ENCODE data around the gene TGFB1. TPM values are rescaled to one million over a fixed set of nuclear protein-coding genes. Genes with fewer than 3 reads are reported as not detected.
A peak's percentile ranks its signal among the peaks of the same experiment; 100 is the strongest.

The TGFB1 gene
- total RNA-seq, 1 donor from 2014 or later, result 195 TPM

- DNase-seq (ENCODE audit: low spot score), result no peak
- no peak for TF ChIP-seq CTCF (IDR thresholded peaks at IDR 0.05)
- peaks cover 43% of the 10 kb centered on the region for H3K4me1 Mint-ChIP-seq (ENCODE audit: low read depth)
- H3K36me3 Mint-ChIP-seq (ENCODE audit: low read depth), result peaks cover 49% of the 10 kb centered on the region
- H3K4me3 Mint-ChIP-seq (ENCODE audit: unreplicated experiment), result no peak overlapping the region
- no peaks in the 10 kb centered on the region for H3K9me3 Mint-ChIP-seq (ENCODE audit: low read depth)
- peak overlapping the region; percentile 99 for H3K27ac Mint-ChIP-seq (ENCODE audit: unreplicated experiment)
- no peaks in the 10 kb centered on the region for H3K27me3 Mint-ChIP-seq (ENCODE audit: low read depth)
These were observed 54.5 kb downstream of the TGFB1 start for GRCh38 chr19:41299046-41299754.

- no peak for DNase-seq (ENCODE audit: low spot score)
- H3K4me1 Mint-ChIP-seq (ENCODE audit: low read depth), result peaks cover 43% of the 10 kb centered on the region
- peaks cover 51% of the 10 kb centered on the region for H3K36me3 Mint-ChIP-seq (ENCODE audit: low read depth)
- H3K9me3 Mint-ChIP-seq (ENCODE audit: low read depth), result no peaks in the 10 kb centered on the region
- peak overlapping the region; percentile 38 for H3K4me3 Mint-ChIP-seq (ENCODE audit: unreplicated experiment)
- H3K27ac Mint-ChIP-seq (ENCODE audit: unreplicated experiment), result peak overlapping the region; percentile 99
- no peaks in the 10 kb centered on the region for H3K27me3 Mint-ChIP-seq (ENCODE audit: low read depth)
- no peak for TF ChIP-seq CTCF (IDR thresholded peaks at IDR 0.05)
These were observed 55.3 kb downstream of the TGFB1 start for GRCh38 chr19:41298348-41298964.

GRCh38 chr19:41297628-41298347 lies 55.9 kb downstream of the TGFB1 start:
- Mint-ChIP-seq H3K27ac (ENCODE audit: unreplicated experiment) (peak overlapping the region; percentile 99), H3K36me3 (ENCODE audit: low read depth) (peaks cover 50% of the 10 kb centered on the region), H3K27me3 (ENCODE audit: low read depth) (no peaks in the 10 kb centered on the region), H3K9me3 (ENCODE audit: low read depth) (no peaks in the 10 kb centered on the region), H3K4me3 (ENCODE audit: unreplicated experiment) (peak overlapping the region; percentile 38), H3K4me1 (ENCODE audit: low read depth) (peaks cover 43% of the 10 kb centered on the region)
- DNase-seq (ENCODE audit: low spot score), result no peak
- TF ChIP-seq CTCF (IDR thresholded peaks at IDR 0.05), result no peak

GRCh38 chr19:41296433-41296871 lies 57.3 kb downstream of the TGFB1 start:
- peaks cover 46% of the 10 kb centered on the region for H3K36me3 Mint-ChIP-seq (ENCODE audit: low read depth)
- no peaks in the 10 kb centered on the region for H3K9me3 Mint-ChIP-seq (ENCODE audit: low read depth)

More at GRCh38 chr19:41296433-41296871, 57.3 kb downstream of the TGFB1 start:
- peaks cover 43% of the 10 kb centered on the region for H3K4me1 Mint-ChIP-seq (ENCODE audit: low read depth)
- H3K27me3 Mint-ChIP-seq (ENCODE audit: low read depth), result no peaks in the 10 kb centered on the region
- peak overlapping the region; percentile 99 for H3K27ac Mint-ChIP-seq (ENCODE audit: unreplicated experiment)
- no peak for DNase-seq (ENCODE audit: low spot score)
- no peak for TF ChIP-seq CTCF (IDR thresholded peaks at IDR 0.05)
- no peak overlapping the region for H3K4me3 Mint-ChIP-seq (ENCODE audit: unreplicated experiment)
